A549 treated with Hydrocortisone at 1 μM for 4 hours (cell line): Measurements from ENCODE around the gene PPTC7. TPM values are rescaled to one million over a fixed set of nuclear protein-coding genes. Genes with fewer than 3 reads are reported as not detected.

Source experiments
- total RNA-seq: library from RNA; stranded (reverse); fragments of 200-300 nt; extraction: Qiagen RNA extraction; gene quantifications from 5 replicates; pipeline ENCODE4 v1.2.3, GENCODE V29; 2022

PPTC7 gene, protein sequence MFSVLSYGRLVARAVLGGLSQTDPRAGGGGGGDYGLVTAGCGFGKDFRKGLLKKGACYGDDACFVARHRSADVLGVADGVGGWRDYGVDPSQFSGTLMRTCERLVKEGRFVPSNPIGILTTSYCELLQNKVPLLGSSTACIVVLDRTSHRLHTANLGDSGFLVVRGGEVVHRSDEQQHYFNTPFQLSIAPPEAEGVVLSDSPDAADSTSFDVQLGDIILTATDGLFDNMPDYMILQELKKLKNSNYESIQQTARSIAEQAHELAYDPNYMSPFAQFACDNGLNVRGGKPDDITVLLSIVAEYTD
- 23.4 to 31.5 TPM (median 28.5 TPM) in 5 replicates for total RNA-seq

DNA sequence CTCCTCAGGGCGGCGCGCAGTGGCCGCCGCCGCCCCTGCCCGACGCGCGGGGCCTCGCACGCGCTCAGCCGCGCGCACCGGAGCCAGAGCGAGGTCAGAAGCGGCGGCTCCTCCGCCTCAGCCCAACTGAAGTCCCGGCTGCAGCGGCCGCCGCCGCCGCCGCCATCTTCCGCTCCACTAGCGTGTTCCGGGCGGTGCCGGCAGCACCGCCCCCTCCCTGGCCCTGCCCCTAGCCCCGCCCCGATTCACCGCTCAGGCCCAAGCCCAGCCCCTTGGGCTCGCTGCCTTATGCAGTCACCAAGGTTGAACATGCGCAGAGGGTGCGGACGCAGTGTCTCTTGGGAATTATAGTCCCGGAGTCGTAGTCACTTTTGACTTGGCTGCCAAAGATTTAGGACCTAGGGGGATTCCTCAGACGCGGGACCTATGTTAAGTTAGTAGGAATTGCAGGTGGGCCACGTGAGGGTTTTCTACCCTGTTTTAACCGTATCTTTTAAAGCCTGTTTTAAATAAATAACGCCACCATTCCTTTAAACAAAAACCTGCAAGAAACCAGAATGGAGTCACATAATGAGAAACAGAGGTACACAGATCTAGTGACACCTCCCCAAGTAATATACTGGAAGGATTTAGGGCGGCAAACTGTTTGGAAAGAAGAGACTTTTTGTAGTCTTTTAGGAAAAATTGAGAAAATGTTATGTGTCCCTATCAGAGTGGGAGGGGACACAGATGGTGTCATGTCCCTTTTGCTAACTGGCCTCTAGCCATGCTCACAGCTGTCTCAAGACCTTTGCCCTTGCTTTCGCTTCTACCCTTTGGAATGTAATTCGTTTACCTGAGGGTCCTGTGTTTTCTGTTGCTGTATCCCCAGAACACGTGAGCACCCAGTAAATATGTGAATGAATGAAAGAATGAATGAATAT lies at the start of gene PPTC7:
PPTC7 (minus strand) TSS at position 182 of the 923 bp plus-strand sequence. CDS start 287 bp downstream, outside the sequence.

DNA sequence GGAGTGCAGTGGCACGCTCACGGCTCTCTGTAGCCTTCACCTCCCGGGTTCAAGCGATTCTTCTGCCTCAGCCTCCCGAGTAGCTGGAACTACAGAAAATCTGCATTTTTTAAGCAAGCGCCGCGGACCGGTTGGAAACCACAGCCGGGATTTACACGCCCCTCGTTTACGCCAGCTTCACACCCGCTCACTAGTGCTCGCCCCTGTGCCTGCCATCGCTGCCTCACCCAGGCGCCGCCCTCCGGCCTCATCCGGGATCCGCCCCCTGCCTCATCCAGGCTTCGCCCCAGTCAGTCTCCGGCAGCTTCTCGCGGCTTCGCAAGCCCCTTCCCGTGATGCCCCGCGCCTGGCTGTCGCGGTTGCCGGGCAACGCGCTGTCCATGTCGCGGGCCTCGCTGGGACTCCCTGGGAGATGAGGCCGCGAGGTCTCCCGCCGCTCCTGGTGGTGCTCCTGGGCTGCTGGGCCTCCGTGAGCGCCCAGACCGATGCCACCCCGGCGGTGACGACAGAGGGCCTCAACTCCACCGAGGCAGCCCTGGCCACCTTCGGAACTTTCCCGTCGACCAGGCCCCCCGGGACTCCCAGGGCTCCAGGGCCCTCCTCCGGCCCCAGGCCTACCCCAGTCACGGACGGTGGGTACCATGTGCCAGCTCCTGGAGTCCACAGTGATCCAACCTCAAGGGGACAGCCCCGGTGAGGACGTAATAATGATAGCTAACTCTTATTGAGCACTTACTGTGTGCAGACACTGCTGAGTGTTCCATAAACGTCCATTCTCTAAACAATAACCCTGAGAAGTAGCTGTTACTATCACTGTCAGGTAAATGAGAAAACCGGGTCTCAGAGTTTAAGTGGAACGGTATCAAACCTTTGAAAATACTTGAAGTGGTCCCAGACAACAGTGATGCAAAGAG lies 30.9 kb upstream of the PPTC7 start, which contains the start of gene TCTN1:
TCTN1 (plus strand) TSS at position 359 of the 914 bp plus-strand sequence; CDS start at position 413, 54 bp downstream.

DNA sequence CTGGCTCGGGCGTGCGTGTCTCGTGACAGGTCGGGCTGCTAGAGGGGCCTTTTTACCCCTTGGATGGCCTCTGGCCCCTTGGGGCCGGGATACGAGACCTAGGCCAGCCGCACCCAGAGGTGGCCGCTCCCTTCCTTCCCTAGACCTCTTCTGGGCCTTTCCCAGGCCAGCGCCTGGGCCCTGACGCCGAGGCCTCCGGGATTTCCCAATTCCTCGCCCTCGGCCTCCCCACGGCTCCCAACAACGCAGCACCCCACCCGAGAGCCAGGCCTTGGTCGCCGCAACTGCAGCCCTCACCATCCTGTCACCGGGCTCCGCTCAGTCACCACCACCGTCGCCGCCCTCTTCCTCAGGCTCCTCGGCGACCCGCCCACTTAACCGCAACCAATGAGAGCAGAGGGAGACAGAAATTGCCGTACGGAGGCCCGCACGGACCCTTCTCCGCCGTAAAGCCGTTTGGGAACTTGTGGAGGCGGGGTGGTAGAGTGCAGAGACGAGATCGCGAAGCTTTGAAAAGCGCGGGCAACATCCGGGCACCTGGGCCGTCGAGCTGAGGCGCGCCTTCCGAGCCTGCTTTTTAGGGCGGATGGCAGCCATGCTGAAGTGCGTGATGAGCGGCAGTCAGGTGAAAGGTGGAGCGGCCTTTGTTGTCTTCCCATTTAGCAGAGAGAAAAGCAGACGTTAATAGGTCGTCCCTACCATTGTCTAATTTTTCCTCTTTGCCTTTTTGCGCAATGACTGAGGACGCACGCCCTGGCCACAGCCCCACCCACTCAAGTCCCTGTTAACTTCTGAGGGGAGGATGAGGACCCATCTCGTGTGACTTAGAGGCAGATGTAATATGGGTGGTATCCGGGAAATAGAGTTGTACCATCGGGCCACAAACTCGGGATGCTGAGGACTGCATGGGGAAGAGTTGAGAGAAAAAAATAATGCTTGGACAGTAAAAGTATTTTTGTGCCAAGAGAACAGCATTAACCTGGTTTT lies 81.1 kb downstream of the PPTC7 start, which contains the start of the genes RAD9B and VPS29:
RAD9B (plus strand) TSS at position 580 of the 987 bp plus-strand sequence; CDS start at position 587, 7 bp downstream.
VPS29 (minus strand) TSS at position 360 of the 987 bp plus-strand sequence; CDS start at position 300, 60 bp downstream.

Other genes starting within 250 kb of the PPTC7 start
- gene ANAPC7, start 179.6 kb downstream of the PPTC7 start, total RNA-seq = 50.7 to 55.7 TPM (median 52.6 TPM) in 5 replicates
- gene ARPC3, start 133.0 kb downstream of the PPTC7 start, total RNA-seq = 451 to 688 TPM (median 470 TPM) in 5 replicates
- 32.4 to 35.2 TPM (median 33.0 TPM) in 5 replicates for gene GPN3, start 115.1 kb downstream of the PPTC7 start, total RNA-seq
- 18.3 to 21.0 TPM (median 19.9 TPM) in 5 replicates for gene FAM216A, start 114.5 kb downstream of the PPTC7 start, total RNA-seq
- gene VPS29, start 81.2 kb downstream of the PPTC7 start, total RNA-seq = 140 to 163 TPM (median 152 TPM) in 5 replicates
- gene RAD9B, start 81.0 kb downstream of the PPTC7 start, total RNA-seq = 0.14 to 0.60 TPM (median 0.46 TPM) in 5 replicates
- gene TCTN1, start 30.8 kb upstream of the PPTC7 start, total RNA-seq = 25.0 to 33.2 TPM (median 32.5 TPM) in 5 replicates
- gene HVCN1, start 105.8 kb upstream of the PPTC7 start, total RNA-seq = 0.39 to 0.91 TPM (median 0.62 TPM) in 5 replicates
- gene PPP1CC, start 159.6 kb upstream of the PPTC7 start, total RNA-seq = 141 to 162 TPM (median 155 TPM) in 5 replicates